ENCODE data around the gene SULF2. TPM values are rescaled to one million over a fixed set of nuclear protein-coding genes. Genes with fewer than 3 reads are reported as not detected.

SULF2 gene
- total RNA-seq, 1 experiment from 2014 or later: 13.0 TPM

- H3K9me3 ChIP-seq (ENCODE audit: control insufficient read depth in 1 of 2, insufficient read depth in 1 of 2, low read depth in 1 of 2, low read length in 2 of 2): no peaks in the 10 kb centered on the region
- no peak overlapping the region for H3K4me3 ChIP-seq (replicated peaks in 1 of 2; ENCODE audit: low read depth in 1 of 2, low read length in 2 of 2)
- H3K4me2 ChIP-seq (ENCODE audit: low read length): no peak overlapping the region
- CTCF ChIA-PET: interaction anchor here (1.5 kb wide), 1 partner anchor 231 kb away, joined by 5 read pairs; no protein-coding TSS in a partner anchor
- H4K20me1 ChIP-seq (ENCODE audit: insufficient read depth): no peaks in the 10 kb centered on the region
- H3K27me3 ChIP-seq (ENCODE audit: insufficient read depth, low read length): no peaks in the 10 kb centered on the region
- RAD21 ChIA-PET (ENCODE audit: low non-redundant PET in 1 of 2, low total read pairs in 2 of 2, uncharacterized antibody in 2 of 2, unreplicated experiment in 2 of 2): no interaction called here
- H3K36me3 ChIP-seq (ENCODE audit: control insufficient read depth in 1 of 2, insufficient read depth in 2 of 2, low read length in 2 of 2): no peaks in the 10 kb centered on the region
- H2AFZ ChIP-seq (ENCODE audit: low read depth, low read length, poor library complexity, severe bottlenecking): no peak overlapping the region
- BruUV-seq (replicated peaks): no TSS peak
- intact Hi-C loops (cut with micrococcal nuclease): no loop called here
- DNase-seq (ENCODE audit: low read depth, low spot score) (no peak), ATAC-seq (no peak)
- H3K27ac ChIP-seq (ENCODE audit: low read depth, low read length): no peak overlapping the region
- H3K4me1 ChIP-seq (ENCODE audit: control insufficient read depth in 1 of 2, insufficient read depth in 2 of 2, low read length in 2 of 2): peaks cover 9 to 23% of the 10 kb centered on the region in 2 experiments
- POLR2A ChIA-PET: interaction anchor here (1.2 kb wide), 2 partner anchors 112 to 114 kb away, joined by 3 to 4 read pairs; partner anchors contain the start of gene NCOA3
- H3K9ac ChIP-seq (ENCODE audit: low read length): no peak overlapping the region
- TF ChIP-seq EZH2 (IDR thresholded peaks at IDR 0.05) (no peak), CTCF (IDR thresholded peaks at IDR 0.05 in 2 of 3, conservative IDR thresholded peaks at IDR 0.05 in 1 of 3; ENCODE audit: borderline replicate concordance in 1 of 3, insufficient read depth in 1 of 3, low read depth in 2 of 3, low read length in 2 of 3) (no peak), ATF3 (IDR thresholded peaks at IDR 0.05) (no peak), SIN3A (IDR thresholded peaks at IDR 0.05; ENCODE audit: low read depth) (no peak), EZH2phosphoT487 (IDR thresholded peaks at IDR 0.05; ENCODE audit: borderline replicate concordance) (no peak), POLR2AphosphoS5 (IDR thresholded peaks at IDR 0.05; ENCODE audit: low read depth, low read length) (no peak), ELF1 (IDR thresholded peaks at IDR 0.05; ENCODE audit: borderline replicate concordance, low read depth) (no peak), MAX (IDR thresholded peaks at IDR 0.05) (no peak), RAD21 (IDR thresholded peaks at IDR 0.05; ENCODE audit: low read depth) (no peak)
- peaks cover 8% of the 10 kb centered on the region for H3K79me2 ChIP-seq (ENCODE audit: insufficient read depth, low read length)
- H3K9me2 ChIP-seq (ENCODE audit: insufficient read depth): no peaks in the 10 kb centered on the region
These were observed 170.5 kb downstream of the SULF2 start for GRCh38 chr20:47614703-47615309.
